T-helper 17 cell (primary cell): ENCODE results near the gene RDH11. TPM values are rescaled to one million over a fixed set of nuclear protein-coding genes. Genes with fewer than 3 reads are reported as not detected.

Experiments used
- ATAC-seq: fragments of 150-1000 bp; cut with Tn5 transposase; 2 replicates; pipeline ENCODE4 v1.10.0; 2021; ENCODE audit warnings: mild to moderate bottlenecking, moderate library complexity
- DNase-seq, 3 donors: peaks; one replicate each; pipeline versions ENCODE4 v3.0.0 to v3.0.0-alpha.2; 2020 to 2021
- H3K9me3 ChIP-seq: one replicate; pipeline ENCODE4 v1.7.0; 2013; ENCODE audit warnings: low read length, mild to moderate bottlenecking; ENCODE audit not compliant: control insufficient read depth, poor library complexity, severe bottlenecking
- H3K27ac Mint-ChIP-seq: one replicate; pipeline ENCODE4 v1.8.0; 2022; ENCODE audit warnings: mild to moderate bottlenecking, moderate library complexity, mixed read lengths
- H3K27me3 Mint-ChIP-seq: one replicate; pipeline ENCODE4 v1.8.0; 2022; ENCODE audit warnings: mixed read lengths
- H3K36me3 Mint-ChIP-seq: one replicate; pipeline ENCODE4 v1.8.0; 2022; ENCODE audit warnings: low read depth, mixed read lengths
- H3K4me1 Mint-ChIP-seq: one replicate; pipeline ENCODE4 v1.8.0; 2022; ENCODE audit warnings: mild to moderate bottlenecking, mixed read lengths
- H3K4me3 Mint-ChIP-seq: one replicate; pipeline ENCODE4 v1.8.0; 2022; ENCODE audit warnings: mild to moderate bottlenecking, moderate library complexity, mixed read lengths
- total RNA-seq, 4 donors: library from RNA in 2 of 4; stranded (reverse) in 2 of 4; gene quantifications; one replicate each; pipeline ENCODE4 v1.2.3 and lab custom pipeline; 2022 to 2026

The RDH11 gene
- total RNA-seq, 2 donors from 2014 or later: 23.4 to 34.4 TPM

DNA sequence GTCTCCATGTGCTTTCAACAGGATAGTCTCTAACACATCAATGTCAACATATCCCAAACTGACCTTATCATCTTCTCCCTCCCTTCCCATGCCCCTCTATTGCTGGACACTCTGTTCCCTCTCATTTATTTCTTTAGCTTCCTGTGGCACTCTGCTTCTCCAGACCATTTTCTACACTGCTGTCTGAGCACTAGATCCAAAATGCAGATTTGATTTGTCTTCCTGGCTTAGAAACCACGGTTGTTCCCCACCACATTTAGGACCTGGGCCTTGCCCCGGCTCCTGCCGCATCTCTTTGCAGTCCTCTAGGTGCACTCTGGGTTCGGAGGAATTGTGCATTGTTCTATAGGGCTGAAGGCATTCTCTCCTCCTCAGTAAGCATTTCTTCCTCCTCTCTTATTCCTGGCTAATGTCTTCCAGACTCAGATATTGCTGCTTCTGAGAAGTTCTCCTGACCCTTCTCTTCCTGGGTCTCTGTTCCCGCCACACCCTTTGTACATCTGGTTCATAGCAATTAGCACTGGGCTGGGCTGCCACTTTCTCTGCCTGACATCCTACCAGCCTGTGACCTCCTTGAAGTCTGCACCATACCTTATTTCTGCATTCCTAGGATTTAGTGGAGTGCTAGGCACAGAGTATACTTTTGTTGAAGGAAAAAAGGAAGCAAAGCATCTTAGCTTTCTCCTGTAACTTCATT is 62.0 kb downstream of the RDH11 start:
- DNase-seq (no peak), ATAC-seq (no peak)
- no peak overlapping the region for H3K4me3 Mint-ChIP-seq
- peaks cover 8% of the 10 kb centered on the region for H3K27me3 Mint-ChIP-seq
- peaks cover 8% of the 10 kb centered on the region for H3K36me3 Mint-ChIP-seq
- no peaks in the 10 kb centered on the region for H3K9me3 ChIP-seq
- H3K4me1 Mint-ChIP-seq: peaks cover 2% of the 10 kb centered on the region
- peak overlapping the region; percentile 41 for H3K27ac Mint-ChIP-seq

DNA sequence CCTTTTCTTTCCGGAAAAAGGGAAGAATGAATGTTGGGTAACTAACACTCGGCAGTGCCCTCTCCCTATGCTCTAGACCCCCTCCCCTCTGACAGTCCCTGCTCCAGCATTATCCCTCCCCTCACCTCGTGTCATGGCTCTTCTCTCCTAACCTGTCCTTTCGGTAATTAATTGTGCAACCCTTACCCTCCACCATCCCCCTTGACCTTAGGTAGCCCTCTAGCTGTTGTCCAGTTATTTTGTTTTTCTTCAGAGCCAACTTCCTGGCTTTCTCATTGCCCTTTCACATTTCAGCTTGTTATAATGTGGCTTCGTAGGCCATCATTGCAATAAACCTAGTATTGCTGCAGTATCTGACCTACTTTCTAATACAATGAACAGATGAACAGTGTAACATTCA is 64.6 kb downstream of the RDH11 start:
- Mint-ChIP-seq H3K27ac (no peak overlapping the region), H3K4me3 (no peak overlapping the region), H3K4me1 (peaks cover 2% of the 10 kb centered on the region), H3K36me3 (peaks cover 8% of the 10 kb centered on the region), H3K27me3 (peaks cover 8% of the 10 kb centered on the region)
- DNase-seq: no peak
- H3K9me3 ChIP-seq: no peaks in the 10 kb centered on the region
- no peak for ATAC-seq

DNA sequence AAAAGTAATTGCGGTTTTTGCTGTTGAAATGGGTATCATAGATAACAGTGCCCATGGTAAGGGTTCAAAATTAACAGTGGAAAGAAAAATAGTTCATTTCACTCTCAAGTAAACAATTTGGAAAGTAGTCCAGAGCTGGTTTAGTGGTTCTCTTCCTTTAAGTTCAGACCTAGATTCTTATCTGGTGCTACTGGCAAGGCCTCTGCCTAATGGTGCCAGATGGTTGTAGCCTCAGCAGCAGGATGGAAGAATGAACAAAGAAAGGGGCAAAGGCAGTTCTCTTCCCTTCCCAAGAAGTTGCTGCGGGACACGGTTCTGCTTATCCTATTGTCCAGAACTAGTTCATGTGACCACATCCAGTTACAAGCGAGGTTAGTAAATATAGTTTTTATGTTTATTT is 65.4 kb downstream of the RDH11 start:
- H3K9me3 ChIP-seq: no peaks in the 10 kb centered on the region
- ATAC-seq: no peak
- no peak for DNase-seq
- Mint-ChIP-seq H3K4me3 (no peak overlapping the region), H3K36me3 (peaks cover 8% of the 10 kb centered on the region), H3K27me3 (peaks cover 8% of the 10 kb centered on the region), H3K27ac (no peak overlapping the region), H3K4me1 (peaks cover 2% of the 10 kb centered on the region)

DNA sequence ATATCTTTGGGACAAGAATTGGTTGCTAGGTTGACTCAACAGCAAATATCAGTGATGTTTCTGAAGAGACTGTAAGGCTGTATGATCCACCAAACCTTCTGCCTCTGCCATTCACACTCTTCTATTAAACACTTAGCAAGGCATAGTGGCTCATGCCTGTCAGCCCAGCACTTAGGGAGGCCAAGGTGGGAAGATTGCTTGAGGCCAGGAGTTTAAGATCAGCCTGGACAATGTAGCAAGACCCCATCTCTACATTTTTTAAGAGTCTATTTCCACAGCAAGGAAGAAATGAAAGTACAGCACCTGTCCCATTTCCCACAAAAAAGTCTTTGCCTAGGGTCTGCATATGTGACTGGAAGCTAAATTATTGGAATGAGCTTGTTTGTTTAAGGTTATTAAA is 68.0 kb downstream of the RDH11 start:
- H3K4me3 Mint-ChIP-seq: no peak overlapping the region
- H3K27ac Mint-ChIP-seq: no peak overlapping the region

More for the DNA sequence above, 68.0 kb downstream of the RDH11 start:
- Mint-ChIP-seq H3K27me3 (no peaks in the 10 kb centered on the region), H3K36me3 (peaks cover 2% of the 10 kb centered on the region), H3K4me1 (no peaks in the 10 kb centered on the region)
- no peak for DNase-seq
- H3K9me3 ChIP-seq: no peaks in the 10 kb centered on the region
- no peak for ATAC-seq

Other genes starting within 250 kb of the RDH11 start
- 10 to 100 TPM; 12.7 to 15.2 TPM for gene TMEM229B, start 207.0 kb downstream of the RDH11 start, total RNA-seq
- gene PLEKHH1, start 162.5 kb downstream of the RDH11 start, total RNA-seq: under 1 TPM in 1 of 2 donors, not detected in 1; 0.12 TPM
- gene PIGH, start 95.5 kb downstream of the RDH11 start, total RNA-seq: 10 to 100 TPM; 34.2 to 39.1 TPM
- gene ARG2, start 75.8 kb downstream of the RDH11 start, total RNA-seq: 1 to 10 TPM; 5.1 to 5.2 TPM
- gene VTI1B, start 21.1 kb downstream of the RDH11 start, total RNA-seq: 10 to 100 TPM; 41.2 to 48.1 TPM
- not detected for gene RDH12, start 6.1 kb upstream of the RDH11 start, total RNA-seq
- 10 to 100 TPM; 25.0 to 29.9 TPM for gene ZFYVE26, start 120.8 kb upstream of the RDH11 start, total RNA-seq
- 10 to 100 TPM; 17.0 to 20.7 TPM for gene RAD51B, start 124.0 kb upstream of the RDH11 start, total RNA-seq